Astrocyte (in vitro differentiated cells and primary cell): Measurements from ENCODE around the gene CNIH1. TPM values are rescaled to one million over a fixed set of nuclear protein-coding genes. Genes with fewer than 3 reads are reported as not detected.

Experiments
- DNase-seq: peaks from one replicate; pipeline ENCODE4 v3.0.0-alpha.2; 2010; ENCODE audit warnings: low read depth
- FAIRE-seq: peaks from 2 replicates; lab custom pipeline; 2011; peaks lifted over from hg19 to GRCh38; lab: Jason Lieb, UNC
- H2AFZ ChIP-seq: 2 replicates; pipeline ENCODE4 v1.6.0; 2012; ENCODE audit warnings: low read depth, low read length, inconsistent platforms
- H3K27ac ChIP-seq: 2 replicates; pipeline ENCODE4 v1.5.1; 2011; ENCODE audit warnings: low read depth, low read length, inconsistent platforms
- H3K27me3 ChIP-seq: 2 replicates; pipeline ENCODE4 v1.6.0; 2011; ENCODE audit warnings: low read length, inconsistent platforms; ENCODE audit not compliant: insufficient read depth
- H3K36me3 ChIP-seq: 2 replicates; pipeline ENCODE4 v1.5.1; 2011; ENCODE audit warnings: low read length, inconsistent platforms; ENCODE audit not compliant: insufficient read depth
- H3K4me1 ChIP-seq: 2 replicates; pipeline ENCODE4 v1.5.1; 2011; ENCODE audit warnings: low read length, inconsistent platforms; ENCODE audit not compliant: insufficient read depth
- H3K4me2 ChIP-seq: 2 replicates; pipeline ENCODE4 v1.6.0; 2012; ENCODE audit warnings: low read length, inconsistent platforms
- H3K4me3 ChIP-seq: 2 replicates; pipeline ENCODE4 v1.5.1; 2011; ENCODE audit warnings: low read depth, mild to moderate bottlenecking, low read length, inconsistent platforms; ENCODE audit not compliant: insufficient read depth
- H3K79me2 ChIP-seq: 2 replicates; pipeline ENCODE4 v1.6.0; 2012; ENCODE audit warnings: mild to moderate bottlenecking, low read length, inconsistent platforms; ENCODE audit not compliant: insufficient read depth
- H3K9ac ChIP-seq: 2 replicates; pipeline ENCODE4 v1.6.0; 2012; ENCODE audit warnings: mild to moderate bottlenecking, low read length, inconsistent platforms
- H3K9me3 ChIP-seq: 2 replicates; pipeline ENCODE4 v1.5.1; 2012; ENCODE audit warnings: low read depth, mild to moderate bottlenecking, low read length, inconsistent platforms; ENCODE audit not compliant: insufficient read depth
- H4K20me1 ChIP-seq: 2 replicates; pipeline ENCODE4 v1.6.0; 2012; ENCODE audit warnings: low read length, inconsistent platforms; ENCODE audit not compliant: insufficient read depth
- H3K27ac Mint-ChIP-seq: one replicate; pipeline ENCODE4 v1.8.0; 2021; ENCODE audit warnings: mild to moderate bottlenecking, mixed read lengths; ENCODE audit not compliant: unreplicated experiment
- H3K27me3 Mint-ChIP-seq: one replicate; pipeline ENCODE4 v1.8.0; 2021; ENCODE audit warnings: low read depth, mixed read lengths; ENCODE audit not compliant: unreplicated experiment
- H3K36me3 Mint-ChIP-seq: one replicate; pipeline ENCODE4 v1.8.0; 2021; ENCODE audit warnings: low read depth, mixed read lengths; ENCODE audit not compliant: unreplicated experiment
- H3K4me1 Mint-ChIP-seq: one replicate; pipeline ENCODE4 v1.8.0; 2021; ENCODE audit warnings: low read depth, mixed read lengths; ENCODE audit not compliant: unreplicated experiment
- H3K4me3 Mint-ChIP-seq: one replicate; pipeline ENCODE4 v1.8.0; 2021; ENCODE audit warnings: mild to moderate bottlenecking, moderate library complexity, mixed read lengths; ENCODE audit not compliant: unreplicated experiment
- H3K9me3 Mint-ChIP-seq: one replicate; pipeline ENCODE4 v1.8.0; 2021; ENCODE audit warnings: mild to moderate bottlenecking, mixed read lengths; ENCODE audit not compliant: unreplicated experiment
- CTCF ChIP-seq: IDR thresholded peaks from 2 replicates; pipeline ENCODE4 v1.5.1; 2011; ENCODE audit warnings: low read depth, mild to moderate bottlenecking, inconsistent platforms, low read length, moderate library complexity; ENCODE audit not compliant: insufficient read depth
- EZH2 ChIP-seq: IDR thresholded peaks from 2 replicates; pipeline ENCODE4 v1.6.1; 2012; ENCODE audit warnings: mild to moderate bottlenecking, low read length, inconsistent platforms; ENCODE audit not compliant: insufficient read depth
- total RNA-seq: library from RNA; stranded (reverse); gene quantifications from 2 replicates; pipeline ENCODE4 v1.2.1, GENCODE V29; 2021

CNIH1 gene
- total RNA-seq, 1 donor from 2014 or later, result 148 TPM

- Histone ChIP-seq H3K4me2 (no peak overlapping the region), H3K9me3 (no peaks in the 10 kb centered on the region), H3K79me2 (peaks cover 64% of the 10 kb centered on the region), H3K36me3 (peaks cover 31% of the 10 kb centered on the region), H3K27me3 (no peaks in the 10 kb centered on the region), H3K9ac (no peak overlapping the region), H4K20me1 (peaks cover 49% of the 10 kb centered on the region), H3K27ac (no peak overlapping the region), H3K4me3 (no peak overlapping the region), H3K4me1 (peaks cover 13% of the 10 kb centered on the region), H2AFZ (no peak overlapping the region)
- no peak for DNase-seq
- no peak for FAIRE-seq
- no peak overlapping the region for H3K27ac Mint-ChIP-seq
- no peaks in the 10 kb centered on the region for H3K9me3 Mint-ChIP-seq
- H3K4me3 Mint-ChIP-seq, result no peak overlapping the region
- no peaks in the 10 kb centered on the region for H3K27me3 Mint-ChIP-seq
- peaks cover 12% of the 10 kb centered on the region for H3K36me3 Mint-ChIP-seq
- H3K4me1 Mint-ChIP-seq, result peaks cover 38% of the 10 kb centered on the region
- TF ChIP-seq EZH2 (no peak), CTCF (no peak)
Measured at GRCh38 chr14:54481695-54482094, 40.5 kb upstream of the CNIH1 start.

GRCh38 chr14:54480830-54481562 is 39.8 kb upstream of the CNIH1 start:
- peak; percentile 6 for DNase-seq
- Mint-ChIP-seq H3K4me1 (peaks cover 32% of the 10 kb centered on the region), H3K36me3 (peaks cover 12% of the 10 kb centered on the region), H3K9me3 (no peaks in the 10 kb centered on the region), H3K4me3 (no peak overlapping the region), H3K27me3 (no peaks in the 10 kb centered on the region), H3K27ac (no peak overlapping the region)
- peak overlapping the region; percentile 44 for H3K27ac ChIP-seq
- H3K36me3 ChIP-seq, result peaks cover 36% of the 10 kb centered on the region
- TF ChIP-seq CTCF (no peak), EZH2 (no peak)
- FAIRE-seq, result peak; percentile 50
- no peak overlapping the region for H3K9ac ChIP-seq
- peaks cover 50% of the 10 kb centered on the region for H4K20me1 ChIP-seq
- H3K4me3 ChIP-seq, result no peak overlapping the region
- no peaks in the 10 kb centered on the region for H3K27me3 ChIP-seq
- H3K4me1 ChIP-seq, result peaks cover 8% of the 10 kb centered on the region
- H3K79me2 ChIP-seq, result peaks cover 57% of the 10 kb centered on the region
- no peaks in the 10 kb centered on the region for H3K9me3 ChIP-seq
- no peak overlapping the region for H2AFZ ChIP-seq
- H3K4me2 ChIP-seq, result no peak overlapping the region

- Histone ChIP-seq H3K27me3 (no peaks in the 10 kb centered on the region), H3K4me2 (no peak overlapping the region), H3K4me3 (no peak overlapping the region), H3K36me3 (peaks cover 39% of the 10 kb centered on the region), H3K79me2 (peaks cover 35% of the 10 kb centered on the region), H3K9ac (no peak overlapping the region), H3K9me3 (no peaks in the 10 kb centered on the region), H4K20me1 (peaks cover 36% of the 10 kb centered on the region), H3K4me1 (peaks cover 8% of the 10 kb centered on the region), H3K27ac (no peak overlapping the region), H2AFZ (no peak overlapping the region)
- Mint-ChIP-seq H3K36me3 (peaks cover 11% of the 10 kb centered on the region), H3K27ac (peak overlapping the region; percentile 34), H3K27me3 (no peaks in the 10 kb centered on the region), H3K4me3 (no peak overlapping the region), H3K4me1 (peaks cover 15% of the 10 kb centered on the region), H3K9me3 (no peaks in the 10 kb centered on the region)
- TF ChIP-seq CTCF (no peak), EZH2 (no peak)
- FAIRE-seq (no peak), DNase-seq (no peak)
Measured at GRCh38 chr14:54478636-54479215, 37.6 kb upstream of the CNIH1 start.
